Lower lobe of right lung (tissue), 2 donors: Measurements from ENCODE around the gene POMP. TPM values are rescaled to one million over a fixed set of nuclear protein-coding genes. Genes with fewer than 3 reads are reported as not detected.

Experiments used
- ATAC-seq, 2 donors: fragments of 200-7000 bp; cut with Tn5 transposase; one replicate each; pipeline ENCODE4 v1.9.1; 2020 to 2022; ENCODE audit warnings: mild to moderate bottlenecking in 2 of 2, moderate library complexity in 2 of 2
- DNase-seq: peaks from one replicate; pipeline ENCODE4 v3.0.0-alpha.2; 2020
- H3K27ac ChIP-seq: fragments of 200-600 bp; one replicate; pipeline ENCODE4 v1.8.0; 2022
- H3K27me3 ChIP-seq: fragments of 200-600 bp; one replicate; pipeline ENCODE4 v1.8.0; 2022; ENCODE audit warnings: low read depth
- H3K36me3 ChIP-seq: fragments of 200-600 bp; one replicate; pipeline ENCODE4 v1.8.0; 2022; ENCODE audit warnings: mild to moderate bottlenecking
- H3K4me1 ChIP-seq: fragments of 200-600 bp; one replicate; pipeline ENCODE4 v1.8.0; 2022
- H3K4me3 ChIP-seq: fragments of 200-600 bp; one replicate; pipeline ENCODE4 v1.8.0; 2022; ENCODE audit warnings: mild to moderate bottlenecking
- H3K9me3 ChIP-seq: fragments of 200-600 bp; one replicate; pipeline ENCODE4 v1.8.0; 2022
- intact Hi-C: fragments of 100-400 bp; cut with DNase I; formaldehyde crosslinking; loops from one replicate; pipeline ENCODE4 v1.11.0; 2022
- total RNA-seq: library from RNA; stranded (reverse); fragmentation: NEBNext Ultra II Directional; extraction: Animal tissue kit (Norgen Biotek cat#: 25700); gene quantifications from one replicate; pipeline ENCODE4 v1.2.1, GENCODE V29; 2021
- TF ChIP-seq, protein P1 (sequence below): fragments of 200-600 bp; IDR thresholded peaks from one replicate; pipeline ENCODE4 v1.8.0; 2022; ENCODE audit warnings: antibody characterized with exemption, mild to moderate bottlenecking
- donor health status: DM: no; HTN: yes; CAD: no; lungs with severe emphysema.

POMP gene
- total RNA-seq, 1 donor from 2014 or later = 58.7 TPM

DNA sequence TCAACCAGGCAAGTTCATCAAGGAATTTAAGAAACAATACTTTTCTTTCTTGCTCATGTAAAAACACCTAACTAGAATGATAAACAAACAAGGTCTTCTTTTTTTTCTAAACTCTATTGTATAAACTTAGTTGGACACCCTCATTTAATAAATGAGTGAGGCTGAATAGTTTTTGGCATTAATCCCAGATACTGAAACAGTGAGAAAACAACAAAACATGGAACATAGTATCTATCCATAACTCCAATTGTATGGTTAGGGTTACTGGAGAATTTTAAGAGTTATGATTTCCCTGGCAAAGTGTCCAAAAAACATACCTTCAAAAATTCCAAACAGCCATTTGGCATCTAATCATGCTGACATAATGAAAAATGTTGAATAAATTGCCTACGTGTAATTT lies 5.8 kb upstream of the POMP start:
- H3K9me3 ChIP-seq = no peaks in the 10 kb centered on the region
- H3K27me3 ChIP-seq = no peaks in the 10 kb centered on the region
- ATAC-seq (no peak), DNase-seq (no peak)
- H3K4me1 ChIP-seq = peaks cover 21% of the 10 kb centered on the region
- no peak overlapping the region for H3K4me3 ChIP-seq
- H3K36me3 ChIP-seq = no peaks in the 10 kb centered on the region
- no peak overlapping the region for H3K27ac ChIP-seq
- intact Hi-C loops = no loop called here
- TF ChIP-seq, protein P1, sequence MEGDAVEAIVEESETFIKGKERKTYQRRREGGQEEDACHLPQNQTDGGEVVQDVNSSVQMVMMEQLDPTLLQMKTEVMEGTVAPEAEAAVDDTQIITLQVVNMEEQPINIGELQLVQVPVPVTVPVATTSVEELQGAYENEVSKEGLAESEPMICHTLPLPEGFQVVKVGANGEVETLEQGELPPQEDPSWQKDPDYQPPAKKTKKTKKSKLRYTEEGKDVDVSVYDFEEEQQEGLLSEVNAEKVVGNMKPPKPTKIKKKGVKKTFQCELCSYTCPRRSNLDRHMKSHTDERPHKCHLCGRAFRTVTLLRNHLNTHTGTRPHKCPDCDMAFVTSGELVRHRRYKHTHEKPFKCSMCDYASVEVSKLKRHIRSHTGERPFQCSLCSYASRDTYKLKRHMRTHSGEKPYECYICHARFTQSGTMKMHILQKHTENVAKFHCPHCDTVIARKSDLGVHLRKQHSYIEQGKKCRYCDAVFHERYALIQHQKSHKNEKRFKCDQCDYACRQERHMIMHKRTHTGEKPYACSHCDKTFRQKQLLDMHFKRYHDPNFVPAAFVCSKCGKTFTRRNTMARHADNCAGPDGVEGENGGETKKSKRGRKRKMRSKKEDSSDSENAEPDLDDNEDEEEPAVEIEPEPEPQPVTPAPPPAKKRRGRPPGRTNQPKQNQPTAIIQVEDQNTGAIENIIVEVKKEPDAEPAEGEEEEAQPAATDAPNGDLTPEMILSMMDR = no peak

DNA sequence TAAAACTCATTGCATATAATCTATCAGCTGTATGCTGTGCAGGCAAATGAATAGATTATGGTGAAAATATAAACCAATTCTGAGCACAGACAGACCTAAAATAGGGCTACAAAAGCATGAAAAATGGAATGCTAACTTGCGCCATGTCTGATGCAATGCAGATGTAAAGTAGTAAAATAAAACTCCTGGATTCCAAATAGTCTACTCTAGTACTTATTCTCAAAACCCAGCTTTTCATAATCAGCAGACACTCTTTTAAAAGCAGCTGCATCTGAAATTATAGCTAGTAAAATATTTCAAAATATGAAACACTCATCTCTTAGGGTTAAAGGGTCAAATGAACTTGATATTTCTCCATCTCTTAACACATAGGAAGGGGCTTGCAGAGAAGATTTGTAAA lies 4.7 kb upstream of the POMP start:
- H3K27ac ChIP-seq = no peak overlapping the region
- H3K36me3 ChIP-seq = no peaks in the 10 kb centered on the region
- no peak overlapping the region for H3K4me3 ChIP-seq
- TF ChIP-seq, protein P1 = no peak
- ATAC-seq (no peak), DNase-seq (no peak)
- intact Hi-C loops = no loop called here
- no peaks in the 10 kb centered on the region for H3K27me3 ChIP-seq
- H3K4me1 ChIP-seq = peaks cover 23% of the 10 kb centered on the region
- no peaks in the 10 kb centered on the region for H3K9me3 ChIP-seq

DNA sequence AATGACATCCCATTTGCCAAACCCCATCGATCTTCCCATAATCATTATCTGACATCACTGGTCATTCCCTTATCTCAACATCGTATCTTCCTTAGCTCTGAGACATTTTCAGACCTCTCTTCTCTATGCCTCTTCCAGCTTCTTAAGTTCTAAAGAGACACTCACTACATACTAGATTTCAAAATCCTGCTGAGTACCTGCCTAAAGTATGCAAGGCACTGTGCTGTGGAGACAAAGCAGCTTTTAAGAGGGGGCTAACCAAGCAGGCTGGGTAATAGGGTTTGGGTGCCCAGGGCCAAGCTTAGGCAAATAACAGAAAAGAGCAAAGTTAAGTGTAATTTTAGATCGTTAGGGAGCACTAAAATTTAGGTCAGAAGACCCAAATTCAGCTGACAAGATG lies 3.4 kb upstream of the POMP start:
- ATAC-seq = no peak
- no peak overlapping the region for H3K4me3 ChIP-seq
- H3K4me1 ChIP-seq = peaks cover 33% of the 10 kb centered on the region
- no peaks in the 10 kb centered on the region for H3K9me3 ChIP-seq
- DNase-seq = no peak
- H3K27ac ChIP-seq = no peak overlapping the region
- no peaks in the 10 kb centered on the region for H3K36me3 ChIP-seq
- intact Hi-C loops = no loop called here
- no peaks in the 10 kb centered on the region for H3K27me3 ChIP-seq
- TF ChIP-seq, protein P1 = no peak

DNA sequence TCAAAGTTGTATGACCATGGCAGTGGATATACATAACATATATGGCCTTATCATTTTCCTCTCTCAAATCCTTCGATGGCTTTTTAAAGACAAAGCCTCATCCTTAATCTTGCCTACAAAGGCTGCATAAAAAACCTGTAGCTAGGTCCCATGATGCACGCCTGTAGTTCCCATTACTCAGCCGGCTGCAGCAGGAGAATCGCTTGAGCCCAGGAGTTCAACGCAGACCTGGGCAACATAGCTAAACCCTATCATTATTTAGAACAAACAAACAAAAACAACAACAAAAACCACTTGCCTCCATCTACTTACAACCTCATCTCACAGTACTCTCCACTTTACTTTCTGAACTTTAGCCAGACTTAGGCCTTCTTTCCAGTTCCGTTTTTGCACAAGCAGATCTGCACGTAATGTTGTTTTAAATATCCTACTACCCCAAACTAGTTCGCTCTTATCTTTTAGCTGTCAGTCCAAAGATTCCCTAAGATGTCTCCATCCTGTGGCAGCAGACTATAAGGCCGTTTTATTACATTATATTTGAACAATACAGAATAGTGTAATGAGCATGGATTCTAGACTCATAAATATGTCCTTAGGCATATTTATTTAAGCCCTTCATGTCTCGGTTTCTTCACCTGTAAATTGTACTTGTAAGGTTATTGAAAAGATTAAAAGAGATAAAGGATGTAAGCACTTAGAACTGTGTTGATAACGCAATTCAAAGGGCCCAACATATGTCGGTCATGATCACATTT lies 969 bp upstream of the POMP start:
- Histone ChIP-seq H3K4me1 (peaks cover 53% of the 10 kb centered on the region), H3K9me3 (no peaks in the 10 kb centered on the region), H3K27ac (peak overlapping the region; percentile 93), H3K36me3 (peaks cover 17% of the 10 kb centered on the region), H3K27me3 (no peaks in the 10 kb centered on the region), H3K4me3 (peak overlapping the region; percentile 87)
- ATAC-seq (peak in 1 of 2 donors; percentile 1), DNase-seq (no peak)
- intact Hi-C loops = no loop called here
- TF ChIP-seq, protein P1 = no peak

DNA sequence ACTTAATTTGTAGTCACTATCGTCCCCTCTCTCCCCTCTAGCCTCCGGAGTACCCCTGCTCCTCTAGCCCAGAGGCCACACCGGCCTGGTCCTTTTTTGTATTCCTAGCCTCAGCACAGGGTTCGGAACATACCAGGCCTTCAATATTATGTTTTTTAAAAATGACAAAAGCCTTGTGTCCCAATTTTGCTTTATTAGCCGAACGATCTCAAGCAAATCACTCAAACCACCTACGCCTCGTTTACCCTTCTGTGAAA lies 463 bp upstream of the POMP start:
- Histone ChIP-seq H3K4me1 (peaks cover 53% of the 10 kb centered on the region), H3K36me3 (peaks cover 22% of the 10 kb centered on the region), H3K27ac (peak overlapping the region; percentile 93), H3K9me3 (no peaks in the 10 kb centered on the region), H3K27me3 (no peaks in the 10 kb centered on the region), H3K4me3 (peak overlapping the region; percentile 87)
- ATAC-seq (peak in 1 of 2 donors; percentile 27), DNase-seq (no peak)
- intact Hi-C loops = no loop called here
- TF ChIP-seq, protein P1 = no peak
